HCT116 (cell line): ENCODE data around the gene ODF4. TPM values are rescaled to one million over a fixed set of nuclear protein-coding genes. Genes with fewer than 3 reads are reported as not detected.

Experiments used
- ATAC-seq: fragments of 200-7000 bp; cut with Tn5 transposase; 2 replicates; pipeline ENCODE4 v1.9.1; 2020; ENCODE audit warnings: mild to moderate bottlenecking, moderate library complexity
- BruUV-seq: library from RNA; stranded (reverse); fragments of 400-500 nt; replicated peaks from 2 replicates; lab custom pipeline; 2021; lab: Mats Ljungman, UMichigan
- CTCF ChIA-PET: fragments of 300-600 bp; sonication (Branson Sonifier 250); formaldehyde crosslinking; loops from one replicate; lab custom pipeline; 2021; ENCODE audit warnings: antibody characterized with exemption; lab: Charles Lee
- POLR2A ChIA-PET: fragments of 300-600, 350-600 bp; sonication (Branson Sonifier 250); formaldehyde crosslinking; loops from one replicate; lab custom pipeline; 2021; ENCODE audit warnings: antibody characterized with exemption; lab: Charles Lee
- RAD21 ChIA-PET, 2 experiments: fragments of 300-600 bp; sonication (Branson Sonifier 250); formaldehyde crosslinking; loops; one replicate each; lab custom pipeline; 2023; ENCODE audit warnings: low total read pairs in 2 of 2; ENCODE audit not compliant: uncharacterized antibody in 2 of 2, unreplicated experiment in 2 of 2, low non-redundant PET in 1 of 2; lab: Charles Lee
- DNase-seq: peaks from one replicate; pipeline ENCODE4 v3.0.0-alpha.2; 2010; ENCODE audit warnings: low read depth, low spot score
- H2AFZ ChIP-seq: fragments of 200-600 bp; shearing (Covaris generic), sonication (generic); 2 replicates; pipeline ENCODE4 v1.6.1; 2017; ENCODE audit warnings: low read depth, mixed run types, mixed read lengths, antibody characterized with exemption, low read length; ENCODE audit not compliant: poor library complexity, severe bottlenecking
- H3K27ac ChIP-seq: 2 replicates; pipeline ENCODE4 v1.5.1; 2012; ENCODE audit warnings: low read depth, low read length
- H3K27me3 ChIP-seq: fragments of 200-600 bp; sonication (generic); 2 replicates; pipeline ENCODE4 v1.6.1; 2016; ENCODE audit warnings: mixed run types, low read length, mixed read lengths; ENCODE audit not compliant: insufficient read depth
- H3K36me3 ChIP-seq, 2 experiments: fragments of 200-500 bp in 1 of 2; fragments of 200-600 bp in 1 of 2; sonication (Bioruptor generic) in 1 of 2; sonication (generic) in 1 of 2; 2 replicates each; pipeline versions ENCODE4 v1.5.1 to v1.6.1; 2014 to 2016; ENCODE audit warnings: low read length in 2 of 2, inconsistent platforms in 1 of 2, mixed read lengths in 1 of 2, mixed run types in 1 of 2; ENCODE audit not compliant: insufficient read depth in 2 of 2, control insufficient read depth in 1 of 2
- H3K4me1 ChIP-seq, 2 experiments: fragments of 200-600 bp in 1 of 2; sonication (generic) in 1 of 2; 2 replicates each; pipeline versions ENCODE4 v1.5.1 to v1.6.1; 2012 to 2017; ENCODE audit warnings: low read length in 2 of 2, inconsistent platforms in 1 of 2, mild to moderate bottlenecking in 1 of 2, mixed read lengths in 1 of 2, mixed run types in 1 of 2, moderate library complexity in 1 of 2; ENCODE audit not compliant: insufficient read depth in 2 of 2, control insufficient read depth in 1 of 2
- H3K4me2 ChIP-seq: fragments of 200-600 bp; sonication (generic); 2 replicates; pipeline ENCODE4 v1.6.1; 2017; ENCODE audit warnings: mixed run types, low read length, mixed read lengths
- H3K4me3 ChIP-seq, 2 experiments: fragments of 200-600 bp in 1 of 2; sonication (generic) in 1 of 2; replicated peaks in 1 of 2; 2 replicates each; pipeline ENCODE4 v1.5.1; 2011 to 2016; ENCODE audit warnings: low read length in 2 of 2, control low read depth in 1 of 2, low read depth in 1 of 2, mild to moderate bottlenecking in 1 of 2, mixed read lengths in 1 of 2, mixed run types in 1 of 2
- H3K79me2 ChIP-seq: fragments of 200-600 bp; sonication (generic); 2 replicates; pipeline ENCODE4 v1.6.1; 2017; ENCODE audit warnings: mild to moderate bottlenecking, mixed run types, low read length, moderate library complexity, mixed read lengths; ENCODE audit not compliant: insufficient read depth
- H3K9ac ChIP-seq: fragments of 200-600 bp; sonication (generic); 2 replicates; pipeline ENCODE4 v1.6.1; 2016; ENCODE audit warnings: low read length, mixed read lengths
- H3K9me2 ChIP-seq: fragments of 200-600 bp; sonication (generic), shearing (Covaris generic); 2 replicates; pipeline ENCODE4 v1.6.1; 2017; ENCODE audit warnings: mixed run types, mild to moderate bottlenecking, moderate library complexity; ENCODE audit not compliant: insufficient read depth
- H3K9me3 ChIP-seq, 2 experiments: fragments of 200-500 bp in 1 of 2; fragments of 200-600 bp in 1 of 2; sonication (Bioruptor generic) in 1 of 2; sonication (generic) in 1 of 2; 2 replicates each; pipeline ENCODE4 v1.6.1; 2014 to 2017; ENCODE audit warnings: low read length in 2 of 2, mixed read lengths in 2 of 2, inconsistent platforms in 1 of 2, low read depth in 1 of 2, mild to moderate bottlenecking in 1 of 2, mixed run types in 1 of 2, moderate library complexity in 1 of 2; ENCODE audit not compliant: control insufficient read depth in 1 of 2, insufficient read depth in 1 of 2
- H4K20me1 ChIP-seq: fragments of 200-600 bp; sonication (generic), shearing (Covaris generic); 2 replicates; pipeline ENCODE4 v1.6.1; 2017; ENCODE audit warnings: mixed run types, mild to moderate bottlenecking, moderate library complexity; ENCODE audit not compliant: insufficient read depth
- ATF3 ChIP-seq: IDR thresholded peaks from 2 replicates; pipeline ENCODE4 v1.6.1; 2012
- CTCF ChIP-seq, 3 experiments: fragments of 200-600 bp in 1 of 3; sonication (generic) in 1 of 3; IDR thresholded peaks in 2 of 3; conservative IDR thresholded peaks in 1 of 3; 2 replicates each; pipeline ENCODE4 v1.5.1; 2012 to 2017; ENCODE audit warnings: low read depth in 2 of 3, low read length in 2 of 3, antibody characterized with exemption in 1 of 3, borderline replicate concordance in 1 of 3, control low read depth in 1 of 3, mild to moderate bottlenecking in 1 of 3, mixed read lengths in 1 of 3, mixed run types in 1 of 3, moderate library complexity in 1 of 3; ENCODE audit not compliant: insufficient read depth in 1 of 3
- EGR1 ChIP-seq: IDR thresholded peaks from 2 replicates; pipeline ENCODE4 v1.6.1; 2012; ENCODE audit warnings: low read depth
- ELF1 ChIP-seq: IDR thresholded peaks from 2 replicates; pipeline ENCODE4 v1.6.1; 2012; ENCODE audit warnings: low read depth, borderline replicate concordance
- EZH2 ChIP-seq: fragments of 200-600 bp; sonication (generic); IDR thresholded peaks from 2 replicates; pipeline ENCODE4 v1.6.1; 2017; ENCODE audit warnings: antibody characterized with exemption, mixed run types
- POLR2A ChIP-seq: IDR thresholded peaks from 2 replicates; pipeline ENCODE4 v1.7.0; 2011; ENCODE audit warnings: borderline replicate concordance; ENCODE audit not compliant: insufficient read depth, insufficient read length; ENCODE audit errors: extremely low read depth
- POLR2AphosphoS5 ChIP-seq: IDR thresholded peaks from 2 replicates; pipeline ENCODE4 v1.6.1; 2011; ENCODE audit warnings: mild to moderate bottlenecking, low read depth, low read length, moderate library complexity
- SIN3A ChIP-seq: IDR thresholded peaks from 2 replicates; pipeline ENCODE4 v1.6.1; 2012; ENCODE audit warnings: low read depth
- SP1 ChIP-seq: IDR thresholded peaks from 2 replicates; pipeline ENCODE4 v1.6.1; 2012; ENCODE audit warnings: low read depth
- SRF ChIP-seq: IDR thresholded peaks from 2 replicates; pipeline ENCODE4 v1.6.1; 2012; ENCODE audit warnings: low read depth
- TCF7L2 ChIP-seq: IDR thresholded peaks from 2 replicates; pipeline ENCODE4 v1.7.0; 2011; ENCODE audit warnings: borderline replicate concordance, inconsistent platforms; ENCODE audit not compliant: insufficient read depth, insufficient read length; ENCODE audit errors: extremely low read depth
- YY1 ChIP-seq: IDR thresholded peaks from 2 replicates; pipeline ENCODE4 v1.6.1; 2011; ENCODE audit warnings: low read length, low read depth, moderate library complexity, mild to moderate bottlenecking; ENCODE audit not compliant: insufficient replicate concordance; ENCODE audit errors: extremely low read depth
- ZFX ChIP-seq: fragments of 450-650 bp; IDR thresholded peaks from 2 replicates; pipeline ENCODE4 v1.6.1; 2017
- ZNF274 ChIP-seq: fragments of 200-500 bp; sonication (Bioruptor generic); IDR thresholded peaks from 2 replicates; pipeline ENCODE4 v1.6.1; 2014; ENCODE audit warnings: mild to moderate bottlenecking, low read depth, low read length, inconsistent platforms
- intact Hi-C: fragments of 100-400 bp; cut with micrococcal nuclease; formaldehyde crosslinking; loops from 2 replicates; pipeline ENCODE4 v1.10.0; 2022
- total RNA-seq: library from RNA; stranded (reverse); gene quantifications from one replicate; pipeline ENCODE4 v1.2.1, GENCODE V29; 2021; ENCODE audit not compliant: unreplicated experiment
- TF ChIP-seq, protein P1 (sequence below): IDR thresholded peaks from 2 replicates; pipeline ENCODE4 v1.6.1; 2012; ENCODE audit warnings: low read depth
- TF ChIP-seq, protein P2 (sequence below): IDR thresholded peaks from 2 replicates; pipeline ENCODE4 v1.6.1; 2012
- TF ChIP-seq, protein P3 (sequence below): IDR thresholded peaks from 2 replicates; pipeline ENCODE4 v1.6.1; 2011; ENCODE audit warnings: mild to moderate bottlenecking, low read length, moderate library complexity; ENCODE audit not compliant: insufficient replicate concordance; ENCODE audit errors: extremely low read depth

Gene ODF4
- total RNA-seq, 1 experiment from 2014 or later: not detected

DNA sequence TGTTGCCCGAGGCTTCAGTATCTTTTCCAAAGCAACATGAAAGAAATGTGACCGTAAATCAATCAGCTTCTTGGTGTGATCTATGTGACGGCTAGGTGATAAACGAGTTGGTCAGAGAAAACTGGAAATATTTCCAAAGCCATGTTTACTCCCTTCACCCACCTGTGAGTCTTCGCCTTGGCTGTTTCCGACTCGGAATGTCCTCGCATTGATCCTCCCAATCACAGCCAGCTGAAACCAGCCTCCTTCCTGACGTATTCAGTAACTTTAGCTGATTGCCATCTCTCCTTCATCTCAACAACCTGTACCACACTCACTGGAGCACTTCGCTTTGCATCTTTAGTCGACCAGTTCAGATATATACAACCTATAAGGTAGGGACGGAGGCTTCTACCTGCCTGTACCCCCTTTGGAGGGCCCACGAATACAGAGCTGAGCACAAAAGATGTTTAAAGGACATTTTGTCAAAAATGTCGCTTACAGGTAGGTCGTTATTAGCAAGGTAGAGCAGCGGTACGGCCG lies 36.2 kb downstream of the ODF4 start:
- DNase-seq: no peak
- ChIA-PET POLR2A (interaction anchor here (1.2 to 2.1 kb wide), 3 partner anchors 15 to 370 kb away, joined by 4 read pairs; no protein-coding TSS in a partner anchor), CTCF (interaction anchor here (1.4 to 1.8 kb wide), 2 partner anchors 315 to 370 kb away, joined by 4 to 7 read pairs; no protein-coding TSS in a partner anchor), RAD21 (no interaction called here)
- Histone ChIP-seq H3K9me3 (no peaks in the 10 kb centered on the region), H3K4me3 (peak overlapping the region; percentile 65 to 72), H2AFZ (no peak overlapping the region), H3K4me2 (peak overlapping the region; percentile 87), H3K9me2 (no peaks in the 10 kb centered on the region), H3K4me1 (peaks cover 18 to 39% of the 10 kb centered on the region in 2 experiments; a peak in 3 of 4 replicates), H3K9ac (peak overlapping the region; percentile 75), H3K27me3 (no peaks in the 10 kb centered on the region), H3K79me2 (peaks cover 28% of the 10 kb centered on the region), H3K27ac (peak overlapping the region; percentile 80), H4K20me1 (peaks cover 29% of the 10 kb centered on the region; the same call in 1 of the 2 replicates), H3K36me3 (peaks cover 30 to 36% of the 10 kb centered on the region in 2 experiments)
- no TSS peak for BruUV-seq
- ATAC-seq: no peak; the same call in 1 of the 2 replicates
- TF ChIP-seq, protein P1, sequence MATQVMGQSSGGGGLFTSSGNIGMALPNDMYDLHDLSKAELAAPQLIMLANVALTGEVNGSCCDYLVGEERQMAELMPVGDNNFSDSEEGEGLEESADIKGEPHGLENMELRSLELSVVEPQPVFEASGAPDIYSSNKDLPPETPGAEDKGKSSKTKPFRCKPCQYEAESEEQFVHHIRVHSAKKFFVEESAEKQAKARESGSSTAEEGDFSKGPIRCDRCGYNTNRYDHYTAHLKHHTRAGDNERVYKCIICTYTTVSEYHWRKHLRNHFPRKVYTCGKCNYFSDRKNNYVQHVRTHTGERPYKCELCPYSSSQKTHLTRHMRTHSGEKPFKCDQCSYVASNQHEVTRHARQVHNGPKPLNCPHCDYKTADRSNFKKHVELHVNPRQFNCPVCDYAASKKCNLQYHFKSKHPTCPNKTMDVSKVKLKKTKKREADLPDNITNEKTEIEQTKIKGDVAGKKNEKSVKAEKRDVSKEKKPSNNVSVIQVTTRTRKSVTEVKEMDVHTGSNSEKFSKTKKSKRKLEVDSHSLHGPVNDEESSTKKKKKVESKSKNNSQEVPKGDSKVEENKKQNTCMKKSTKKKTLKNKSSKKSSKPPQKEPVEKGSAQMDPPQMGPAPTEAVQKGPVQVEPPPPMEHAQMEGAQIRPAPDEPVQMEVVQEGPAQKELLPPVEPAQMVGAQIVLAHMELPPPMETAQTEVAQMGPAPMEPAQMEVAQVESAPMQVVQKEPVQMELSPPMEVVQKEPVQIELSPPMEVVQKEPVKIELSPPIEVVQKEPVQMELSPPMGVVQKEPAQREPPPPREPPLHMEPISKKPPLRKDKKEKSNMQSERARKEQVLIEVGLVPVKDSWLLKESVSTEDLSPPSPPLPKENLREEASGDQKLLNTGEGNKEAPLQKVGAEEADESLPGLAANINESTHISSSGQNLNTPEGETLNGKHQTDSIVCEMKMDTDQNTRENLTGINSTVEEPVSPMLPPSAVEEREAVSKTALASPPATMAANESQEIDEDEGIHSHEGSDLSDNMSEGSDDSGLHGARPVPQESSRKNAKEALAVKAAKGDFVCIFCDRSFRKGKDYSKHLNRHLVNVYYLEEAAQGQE: no peak
- TF ChIP-seq, protein P2, sequence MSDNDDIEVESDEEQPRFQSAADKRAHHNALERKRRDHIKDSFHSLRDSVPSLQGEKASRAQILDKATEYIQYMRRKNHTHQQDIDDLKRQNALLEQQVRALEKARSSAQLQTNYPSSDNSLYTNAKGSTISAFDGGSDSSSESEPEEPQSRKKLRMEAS: no peak
- no peak for TF ChIP-seq ELF1
- TF ChIP-seq CTCF (IDR thresholded peaks at IDR 0.05 in 2 of 3, conservative IDR thresholded peaks at IDR 0.05 in 1 of 3; ENCODE audit: borderline replicate concordance in 1 of 3, insufficient read depth in 1 of 3, low read depth in 2 of 3, low read length in 2 of 3): no peak
- TF ChIP-seq EGR1: no peak
- TF ChIP-seq, protein P3, sequence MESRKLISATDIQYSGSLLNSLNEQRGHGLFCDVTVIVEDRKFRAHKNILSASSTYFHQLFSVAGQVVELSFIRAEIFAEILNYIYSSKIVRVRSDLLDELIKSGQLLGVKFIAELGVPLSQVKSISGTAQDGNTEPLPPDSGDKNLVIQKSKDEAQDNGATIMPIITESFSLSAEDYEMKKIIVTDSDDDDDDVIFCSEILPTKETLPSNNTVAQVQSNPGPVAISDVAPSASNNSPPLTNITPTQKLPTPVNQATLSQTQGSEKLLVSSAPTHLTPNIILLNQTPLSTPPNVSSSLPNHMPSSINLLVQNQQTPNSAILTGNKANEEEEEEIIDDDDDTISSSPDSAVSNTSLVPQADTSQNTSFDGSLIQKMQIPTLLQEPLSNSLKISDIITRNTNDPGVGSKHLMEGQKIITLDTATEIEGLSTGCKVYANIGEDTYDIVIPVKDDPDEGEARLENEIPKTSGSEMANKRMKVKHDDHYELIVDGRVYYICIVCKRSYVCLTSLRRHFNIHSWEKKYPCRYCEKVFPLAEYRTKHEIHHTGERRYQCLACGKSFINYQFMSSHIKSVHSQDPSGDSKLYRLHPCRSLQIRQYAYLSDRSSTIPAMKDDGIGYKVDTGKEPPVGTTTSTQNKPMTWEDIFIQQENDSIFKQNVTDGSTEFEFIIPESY: no peak
- no peak for TF ChIP-seq TCF7L2
- TF ChIP-seq SRF: no peak
- TF ChIP-seq ATF3: no peak
- no peak for TF ChIP-seq SP1
- TF ChIP-seq POLR2AphosphoS5: no peak
- TF ChIP-seq ZFX: no peak
- no peak for TF ChIP-seq EZH2
- TF ChIP-seq SIN3A: no peak
- TF ChIP-seq POLR2A: no peak
- TF ChIP-seq YY1: no peak
- no peak for TF ChIP-seq ZNF274
- intact Hi-C loops: loop anchor here (10.0 kb wide), 1 partner anchor 151 kb away; no protein-coding TSS in a partner anchor
